ENCODE data around the gene SPATA16. TPM values are rescaled to one million over a fixed set of nuclear protein-coding genes. Genes with fewer than 3 reads are reported as not detected.

SPATA16 gene
- total RNA-seq, 1 donor from 2014 or later, result not detected

DNA sequence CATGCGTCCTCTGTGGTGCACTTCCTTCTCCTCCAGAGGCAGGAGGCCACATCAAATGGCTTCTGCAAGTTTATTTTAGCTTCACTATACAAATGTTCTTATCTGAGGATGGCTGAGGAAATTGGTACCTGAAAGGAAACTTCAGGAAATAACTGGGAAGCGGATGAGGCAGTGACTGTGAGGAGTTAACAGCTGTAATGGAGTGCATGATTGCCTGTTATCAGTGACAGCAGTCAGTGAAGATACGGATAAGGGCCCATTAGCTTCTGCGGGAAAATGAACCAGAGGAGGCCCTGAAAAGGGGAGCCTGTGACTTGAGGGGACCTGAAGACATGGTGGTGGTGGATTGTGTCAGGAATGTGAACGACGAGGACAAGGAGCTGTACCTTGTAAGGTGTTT, 51.8 kb downstream of the SPATA16 start:
- intact Hi-C loops (cut with DNase I), result no loop called here
- no peak overlapping the region for H3K4me3 ChIP-seq
- H3K27me3 ChIP-seq, result no peaks in the 10 kb centered on the region
- no peak for DNase-seq (ENCODE audit: low spot score in 2 of 2)
- TF ChIP-seq, protein P1, sequence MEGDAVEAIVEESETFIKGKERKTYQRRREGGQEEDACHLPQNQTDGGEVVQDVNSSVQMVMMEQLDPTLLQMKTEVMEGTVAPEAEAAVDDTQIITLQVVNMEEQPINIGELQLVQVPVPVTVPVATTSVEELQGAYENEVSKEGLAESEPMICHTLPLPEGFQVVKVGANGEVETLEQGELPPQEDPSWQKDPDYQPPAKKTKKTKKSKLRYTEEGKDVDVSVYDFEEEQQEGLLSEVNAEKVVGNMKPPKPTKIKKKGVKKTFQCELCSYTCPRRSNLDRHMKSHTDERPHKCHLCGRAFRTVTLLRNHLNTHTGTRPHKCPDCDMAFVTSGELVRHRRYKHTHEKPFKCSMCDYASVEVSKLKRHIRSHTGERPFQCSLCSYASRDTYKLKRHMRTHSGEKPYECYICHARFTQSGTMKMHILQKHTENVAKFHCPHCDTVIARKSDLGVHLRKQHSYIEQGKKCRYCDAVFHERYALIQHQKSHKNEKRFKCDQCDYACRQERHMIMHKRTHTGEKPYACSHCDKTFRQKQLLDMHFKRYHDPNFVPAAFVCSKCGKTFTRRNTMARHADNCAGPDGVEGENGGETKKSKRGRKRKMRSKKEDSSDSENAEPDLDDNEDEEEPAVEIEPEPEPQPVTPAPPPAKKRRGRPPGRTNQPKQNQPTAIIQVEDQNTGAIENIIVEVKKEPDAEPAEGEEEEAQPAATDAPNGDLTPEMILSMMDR (IDR thresholded peaks at IDR 0.05), result no peak
- no peaks in the 10 kb centered on the region for H3K9me3 ChIP-seq
- H3K4me1 ChIP-seq, result no peaks in the 10 kb centered on the region
- H3K27ac ChIP-seq, result no peak overlapping the region
- H3K36me3 ChIP-seq, result no peaks in the 10 kb centered on the region

GRCh38 chr3:173078525-173078924, 62.5 kb downstream of the SPATA16 start:
- Histone ChIP-seq H3K36me3 (no peaks in the 10 kb centered on the region), H3K9me3 (no peaks in the 10 kb centered on the region), H3K4me3 (no peak overlapping the region), H3K4me1 (no peaks in the 10 kb centered on the region), H3K27ac (no peak overlapping the region), H3K27me3 (no peaks in the 10 kb centered on the region)
- TF ChIP-seq, protein P1 (IDR thresholded peaks at IDR 0.05), result no peak
- intact Hi-C loops (cut with DNase I), result no loop called here
- no peak for DNase-seq (ENCODE audit: low spot score in 2 of 2)

DNA sequence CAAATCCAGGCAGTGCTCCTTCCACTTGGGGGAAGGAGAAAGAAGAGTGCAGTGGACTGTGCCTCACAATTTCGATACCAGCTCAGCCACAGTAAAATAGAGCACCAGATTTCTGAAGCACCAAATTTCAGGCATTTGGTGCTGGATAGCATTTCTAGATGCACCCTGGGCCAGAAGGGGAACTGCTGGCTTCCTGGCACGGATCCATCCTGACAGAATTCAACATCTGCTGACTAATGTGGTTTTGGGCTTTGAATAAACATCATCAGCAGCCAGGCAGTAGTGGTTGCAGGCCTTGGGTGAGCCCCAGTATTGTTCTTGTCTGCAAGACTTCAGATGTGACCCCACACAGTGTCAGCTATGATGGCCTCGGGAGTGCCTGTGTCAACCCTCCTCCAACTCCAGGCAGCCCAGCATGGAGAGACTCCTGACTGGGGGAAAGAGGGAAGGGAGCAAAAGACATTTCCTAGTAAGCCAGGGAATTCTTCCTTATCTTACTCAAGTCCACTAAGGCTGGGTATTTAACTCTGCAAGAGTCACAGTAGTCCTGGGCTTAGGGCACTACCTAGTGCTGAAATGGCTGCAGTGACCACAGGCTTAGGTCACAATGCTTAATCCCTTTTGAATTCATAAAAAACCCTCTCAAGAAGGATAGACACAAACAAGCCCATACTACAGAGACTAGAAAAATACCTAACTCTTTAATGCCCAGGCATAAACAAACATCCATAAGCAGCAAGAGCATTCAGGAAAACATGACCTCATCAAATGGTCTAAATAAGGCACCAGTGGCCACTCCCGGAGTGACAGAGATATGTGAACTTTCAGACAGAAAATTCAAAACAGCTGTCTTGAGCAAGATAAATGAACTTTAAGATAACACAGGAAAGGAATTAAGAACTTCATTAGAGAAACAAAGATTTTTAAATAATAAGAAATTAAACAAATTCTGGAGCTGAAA, 74.7 kb downstream of the SPATA16 start:
- Histone ChIP-seq H3K4me3 (no peak overlapping the region), H3K36me3 (no peaks in the 10 kb centered on the region)
- intact Hi-C loops (cut with DNase I), result no loop called here

GRCh38 chr3:173065543-173065981, 75.5 kb downstream of the SPATA16 start:
- H3K4me3 ChIP-seq, result no peak overlapping the region
- no peaks in the 10 kb centered on the region for H3K27me3 ChIP-seq
- H3K9me3 ChIP-seq, result no peaks in the 10 kb centered on the region
- TF ChIP-seq, protein P1 (IDR thresholded peaks at IDR 0.05), result no peak
- no peaks in the 10 kb centered on the region for H3K36me3 ChIP-seq
- intact Hi-C loops (cut with DNase I), result no loop called here
- H3K4me1 ChIP-seq, result no peaks in the 10 kb centered on the region
- H3K27ac ChIP-seq, result no peak overlapping the region
- no peak for DNase-seq (ENCODE audit: low spot score in 2 of 2)

More for the DNA sequence above, 74.7 kb downstream of the SPATA16 start:
- DNase-seq (ENCODE audit: low spot score in 2 of 2), result no peak
- Histone ChIP-seq H3K27ac (no peak overlapping the region), H3K4me1 (no peaks in the 10 kb centered on the region), H3K9me3 (no peaks in the 10 kb centered on the region), H3K27me3 (no peaks in the 10 kb centered on the region)
- TF ChIP-seq, protein P1 (IDR thresholded peaks at IDR 0.05), result no peak

DNA sequence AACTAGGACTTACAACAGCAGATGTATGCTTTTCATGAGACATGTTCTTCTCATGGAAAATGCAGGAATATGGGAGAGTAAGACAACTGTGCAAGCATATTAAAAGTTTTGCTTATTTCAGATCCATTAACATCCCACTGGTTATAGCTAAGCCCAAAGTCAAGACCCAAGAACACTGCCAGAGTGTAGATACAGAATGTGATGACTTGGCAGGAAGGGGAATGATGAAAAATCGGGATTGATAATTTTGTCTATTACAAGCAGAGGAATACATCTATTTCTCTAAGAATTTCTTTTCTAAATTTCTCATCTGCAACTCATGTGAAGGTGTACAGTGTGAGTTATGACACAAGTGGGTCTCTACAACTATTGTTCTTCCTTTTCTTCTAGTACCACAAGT, 76.4 kb downstream of the SPATA16 start:
- H3K9me3 ChIP-seq, result no peaks in the 10 kb centered on the region

More for the DNA sequence above, 76.4 kb downstream of the SPATA16 start:
- no peaks in the 10 kb centered on the region for H3K4me1 ChIP-seq
- TF ChIP-seq, protein P1 (IDR thresholded peaks at IDR 0.05), result no peak
- intact Hi-C loops (cut with DNase I), result no loop called here
- no peak for DNase-seq (ENCODE audit: low spot score in 2 of 2)
- H3K27ac ChIP-seq, result no peak overlapping the region
- H3K36me3 ChIP-seq, result no peaks in the 10 kb centered on the region
- H3K27me3 ChIP-seq, result no peaks in the 10 kb centered on the region
- H3K4me3 ChIP-seq, result no peak overlapping the region
